ENCODE results near the gene USP31.

The USP31 gene

DNA sequence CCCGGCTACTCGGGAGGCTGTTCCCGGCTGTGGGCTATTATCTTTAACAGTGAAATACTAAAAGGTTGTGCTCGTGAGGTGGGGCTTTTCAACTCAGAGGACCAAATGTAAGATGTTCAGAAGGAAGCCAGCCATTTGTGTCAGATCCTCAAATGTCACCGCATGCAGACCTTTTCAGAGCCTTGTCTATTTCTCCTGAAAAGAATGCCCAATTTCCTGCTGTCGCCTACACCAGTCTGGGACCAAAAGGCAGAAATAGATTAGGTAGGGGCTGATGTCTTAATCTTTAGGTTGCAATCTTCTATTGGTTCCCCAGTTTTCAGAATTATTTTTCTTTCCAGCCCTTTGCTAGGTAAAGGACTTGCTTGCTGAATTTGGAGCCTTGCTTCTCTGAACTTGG, 8.9 kb upstream of the USP31 start:
- Histone ChIP-seq H3K27ac (no peak overlapping the region), H3K9me3 (no peaks in the 10 kb centered on the region), H3K27me3 (peaks cover 0 to 14% of the 10 kb centered on the region in 2 donors), H3K4me1 (no peaks in the 10 kb centered on the region), H3K36me3 (no peaks in the 10 kb centered on the region), H3K4me3 (no peak overlapping the region)
- no peak for DNase-seq
- TF ChIP-seq, protein P1, sequence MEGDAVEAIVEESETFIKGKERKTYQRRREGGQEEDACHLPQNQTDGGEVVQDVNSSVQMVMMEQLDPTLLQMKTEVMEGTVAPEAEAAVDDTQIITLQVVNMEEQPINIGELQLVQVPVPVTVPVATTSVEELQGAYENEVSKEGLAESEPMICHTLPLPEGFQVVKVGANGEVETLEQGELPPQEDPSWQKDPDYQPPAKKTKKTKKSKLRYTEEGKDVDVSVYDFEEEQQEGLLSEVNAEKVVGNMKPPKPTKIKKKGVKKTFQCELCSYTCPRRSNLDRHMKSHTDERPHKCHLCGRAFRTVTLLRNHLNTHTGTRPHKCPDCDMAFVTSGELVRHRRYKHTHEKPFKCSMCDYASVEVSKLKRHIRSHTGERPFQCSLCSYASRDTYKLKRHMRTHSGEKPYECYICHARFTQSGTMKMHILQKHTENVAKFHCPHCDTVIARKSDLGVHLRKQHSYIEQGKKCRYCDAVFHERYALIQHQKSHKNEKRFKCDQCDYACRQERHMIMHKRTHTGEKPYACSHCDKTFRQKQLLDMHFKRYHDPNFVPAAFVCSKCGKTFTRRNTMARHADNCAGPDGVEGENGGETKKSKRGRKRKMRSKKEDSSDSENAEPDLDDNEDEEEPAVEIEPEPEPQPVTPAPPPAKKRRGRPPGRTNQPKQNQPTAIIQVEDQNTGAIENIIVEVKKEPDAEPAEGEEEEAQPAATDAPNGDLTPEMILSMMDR (IDR thresholded peaks at IDR 0.05), result no peak
- intact Hi-C loops (cut with DNase I; ENCODE audit: low total_unique reads), result no loop called here

DNA sequence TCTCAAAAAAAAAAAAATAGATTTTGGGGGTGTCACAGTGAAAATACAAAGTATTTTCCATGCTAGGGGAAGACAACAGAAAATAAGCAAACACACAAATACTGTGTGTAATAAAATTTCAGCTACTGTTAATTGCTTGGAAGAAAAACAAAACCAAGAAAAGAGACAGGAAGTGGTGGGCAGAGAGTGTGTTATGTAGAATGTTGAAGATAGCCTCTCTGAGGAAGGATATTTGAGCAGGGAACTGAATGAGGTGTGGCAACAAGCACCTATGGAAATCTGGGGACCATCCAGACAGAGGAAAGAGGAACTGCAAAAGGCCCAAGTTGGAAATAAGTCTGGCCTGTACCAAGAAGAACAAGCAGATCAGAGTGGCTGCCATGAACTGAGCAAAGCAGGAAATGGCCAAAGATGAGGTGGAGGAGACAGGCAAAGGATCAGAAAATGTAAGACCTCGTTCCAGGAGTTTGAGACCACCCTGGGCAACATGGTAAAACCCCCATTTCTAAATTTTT, 7.8 kb upstream of the USP31 start:
- TF ChIP-seq, protein P1 (IDR thresholded peaks at IDR 0.05), result no peak
- no peak for DNase-seq
- intact Hi-C loops (cut with DNase I; ENCODE audit: low total_unique reads), result no loop called here
- H3K36me3 ChIP-seq, result no peaks in the 10 kb centered on the region
- no peak overlapping the region for H3K27ac ChIP-seq
- no peaks in the 10 kb centered on the region for H3K4me1 ChIP-seq
- no peak overlapping the region for H3K4me3 ChIP-seq
- H3K27me3 ChIP-seq, result peaks cover 0 to 14% of the 10 kb centered on the region in 2 donors
- H3K9me3 ChIP-seq, result no peaks in the 10 kb centered on the region

DNA sequence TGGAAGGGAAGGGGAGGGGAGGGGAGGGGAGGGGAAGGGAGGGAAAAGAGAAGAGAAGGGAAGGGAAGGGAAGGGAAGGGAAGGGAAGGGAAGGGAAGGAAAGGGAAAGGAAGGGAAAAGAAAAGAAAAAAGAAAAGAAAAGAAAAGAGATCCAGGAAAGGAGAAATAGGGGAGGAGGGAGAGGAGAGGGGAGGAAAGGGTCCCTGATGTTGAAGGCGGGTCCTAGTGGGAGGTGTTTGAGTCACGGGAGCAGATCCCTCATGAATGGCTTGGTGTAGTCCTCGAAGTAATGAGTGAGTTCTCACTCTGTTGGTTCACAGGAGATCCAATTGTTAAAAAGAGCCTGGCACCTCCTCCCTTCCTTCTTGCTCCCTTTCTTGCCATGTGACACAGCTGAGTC, 6.9 kb upstream of the USP31 start:
- no peaks in the 10 kb centered on the region for H3K4me1 ChIP-seq
- TF ChIP-seq, protein P1 (IDR thresholded peaks at IDR 0.05), result no peak
- H3K4me3 ChIP-seq, result no peak overlapping the region
- DNase-seq, result no peak
- H3K9me3 ChIP-seq, result no peaks in the 10 kb centered on the region
- no peak overlapping the region for H3K27ac ChIP-seq
- H3K27me3 ChIP-seq, result peaks cover 0 to 14% of the 10 kb centered on the region in 2 donors
- H3K36me3 ChIP-seq, result no peaks in the 10 kb centered on the region
- intact Hi-C loops (cut with DNase I; ENCODE audit: low total_unique reads), result no loop called here

DNA sequence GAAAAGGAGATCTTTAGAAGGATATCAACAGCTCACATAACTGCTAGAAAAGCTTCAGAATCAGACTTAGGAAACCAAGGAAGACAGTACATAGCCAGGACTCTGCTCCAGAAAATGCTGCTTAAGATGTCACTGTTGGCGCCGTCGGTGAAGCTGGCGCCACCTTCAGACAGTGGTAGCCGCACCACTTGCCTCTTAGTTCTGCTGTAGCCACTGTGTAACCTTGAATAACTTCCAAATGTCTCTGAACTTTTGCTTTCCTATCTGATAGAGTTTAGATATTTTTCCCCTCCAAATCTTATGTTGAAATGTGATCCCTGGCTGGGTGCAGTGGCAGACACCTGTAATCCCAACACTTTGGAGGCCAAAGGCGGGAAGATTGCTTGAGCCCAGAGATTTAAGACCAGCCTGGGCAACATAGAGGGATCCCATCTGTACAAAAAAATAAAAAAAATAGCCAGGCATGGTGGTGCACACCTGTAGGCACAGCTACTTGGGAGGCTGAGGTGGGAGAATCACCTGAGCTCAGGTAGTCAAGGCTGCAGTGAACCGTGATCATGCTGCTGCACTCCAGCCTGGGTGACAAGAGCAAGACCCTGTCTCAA, 6.3 kb upstream of the USP31 start:
- DNase-seq, result no peak
- no peaks in the 10 kb centered on the region for H3K4me1 ChIP-seq
- H3K27ac ChIP-seq, result no peak overlapping the region
- H3K27me3 ChIP-seq, result peaks cover 0 to 14% of the 10 kb centered on the region in 2 donors
- TF ChIP-seq, protein P1 (IDR thresholded peaks at IDR 0.05), result no peak
- no peak overlapping the region for H3K4me3 ChIP-seq
- no peaks in the 10 kb centered on the region for H3K9me3 ChIP-seq
- intact Hi-C loops (cut with DNase I; ENCODE audit: low total_unique reads), result no loop called here
- no peaks in the 10 kb centered on the region for H3K36me3 ChIP-seq

DNA sequence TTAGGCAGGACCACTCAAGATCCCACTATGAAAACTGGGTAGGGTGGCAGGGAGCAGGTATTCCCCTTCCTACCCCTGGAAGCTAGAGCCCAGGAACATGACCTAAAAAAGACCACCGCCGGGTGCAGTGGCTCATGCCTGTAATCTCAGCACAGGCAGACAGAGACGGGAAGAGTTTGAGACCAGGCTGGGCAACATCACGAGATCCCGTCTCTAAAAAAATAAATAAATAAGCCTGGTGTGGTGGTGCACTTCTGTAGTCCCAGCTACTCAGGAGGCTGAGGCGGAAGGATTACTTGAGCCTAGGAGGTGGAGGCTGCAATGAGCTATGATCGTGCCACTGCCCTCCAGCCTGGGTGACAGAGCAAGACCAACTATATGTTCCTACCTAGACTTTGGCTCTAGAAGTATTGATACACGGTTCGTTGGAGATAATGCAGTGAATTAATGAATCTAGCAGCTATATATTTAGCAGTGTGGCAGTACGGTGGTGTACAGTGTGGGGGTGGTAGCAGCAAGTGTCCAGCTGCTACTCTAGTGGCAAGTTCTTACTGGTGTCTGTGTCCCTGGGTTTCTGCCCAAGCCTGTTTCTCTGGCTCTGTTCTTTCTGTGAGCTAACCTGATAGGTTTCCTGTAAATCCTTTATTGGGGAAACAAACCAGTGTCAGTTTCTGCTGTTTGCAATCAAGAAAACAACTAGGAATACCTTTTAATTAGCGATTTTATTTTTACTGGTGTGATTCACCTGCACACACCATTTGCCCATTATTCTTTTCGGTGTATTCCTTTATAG, 3.3 kb upstream of the USP31 start:
- DNase-seq, result no peak
- intact Hi-C loops (cut with DNase I; ENCODE audit: low total_unique reads), result no loop called here
- H3K4me3 ChIP-seq, result no peak overlapping the region

More for the DNA sequence above, 3.3 kb upstream of the USP31 start:
- Histone ChIP-seq H3K4me1 (peaks cover 0 to 15% (median 11%) of the 10 kb centered on the region in 4 donors), H3K27me3 (peaks cover 0 to 14% of the 10 kb centered on the region in 2 donors), H3K27ac (no peak overlapping the region), H3K9me3 (no peaks in the 10 kb centered on the region), H3K36me3 (no peaks in the 10 kb centered on the region)
- TF ChIP-seq, protein P1 (IDR thresholded peaks at IDR 0.05), result no peak
